HL-60 (cell line): ENCODE results near the gene IL1R1.

Experiments used
- DNase-seq, 2 experiments: peaks; one replicate each; pipeline ENCODE4 v3.0.0-alpha.2; 2010 to 2020; ENCODE audit warnings: low read depth in 1 of 2, low spot score in 1 of 2
- H3K27ac ChIP-seq: fragments of 250-450 bp; sonication (Bioruptor Pico); replicated peaks from 2 replicates; pipeline ENCODE4 v1.5.1; 2020; ENCODE audit warnings: mild to moderate bottlenecking, moderate library complexity
- H3K27me3 ChIP-seq: fragments of 250-450 bp; sonication (Bioruptor Pico); 2 replicates; pipeline ENCODE4 v1.5.1; 2021; ENCODE audit warnings: mild to moderate bottlenecking, moderate library complexity; ENCODE audit not compliant: insufficient read depth, poor library complexity, severe bottlenecking
- H3K4me3 ChIP-seq: replicated peaks from 2 replicates; pipeline ENCODE4 v1.5.1; 2011; ENCODE audit warnings: mild to moderate bottlenecking, control low read depth, low read length; ENCODE audit not compliant: insufficient read depth
- GABPA ChIP-seq: IDR thresholded peaks from 2 replicates; pipeline ENCODE4 v1.6.1; 2012; ENCODE audit warnings: low read depth
- POLR2AphosphoS5 ChIP-seq: IDR thresholded peaks from 2 replicates; pipeline ENCODE4 v1.6.1; 2012; ENCODE audit warnings: low read depth
- SPI1 ChIP-seq: IDR thresholded peaks from 2 replicates; pipeline ENCODE4 v1.6.1; 2012; ENCODE audit warnings: low read depth, mild to moderate bottlenecking, borderline replicate concordance
- TF ChIP-seq, protein P1 (sequence below): IDR thresholded peaks from one replicate; pipeline ENCODE4 v1.5.1; 2011; ENCODE audit warnings: low read length, control low read depth, inconsistent platforms; ENCODE audit not compliant: insufficient read depth
- TF ChIP-seq, protein P2 (sequence below): IDR thresholded peaks from 2 replicates; pipeline ENCODE4 v1.6.1; 2012; ENCODE audit warnings: low read depth; ENCODE audit not compliant: insufficient replicate concordance

IL1R1 gene

DNA sequence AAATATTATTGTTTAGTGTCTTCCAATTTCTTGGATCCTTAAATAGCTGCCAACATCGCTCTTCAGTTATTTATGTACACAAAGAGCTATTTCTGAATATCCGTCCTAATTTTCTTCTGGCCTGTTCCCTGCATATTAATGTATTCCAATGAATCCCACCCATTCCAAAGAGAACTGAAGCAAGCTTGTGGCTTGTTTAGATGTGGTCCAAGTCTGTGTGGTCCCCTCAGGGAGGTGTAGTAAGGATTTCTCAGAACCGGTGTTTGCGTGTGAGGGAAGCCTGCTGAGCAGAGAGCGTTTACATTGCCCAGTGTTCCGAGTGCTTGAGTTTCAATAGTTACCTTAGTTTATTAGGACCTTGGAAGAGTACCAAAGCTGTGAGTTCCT, 25.1 kb upstream of the IL1R1 start:
- no peaks in the 10 kb centered on the region for H3K27me3 ChIP-seq
- TF ChIP-seq, protein P1, sequence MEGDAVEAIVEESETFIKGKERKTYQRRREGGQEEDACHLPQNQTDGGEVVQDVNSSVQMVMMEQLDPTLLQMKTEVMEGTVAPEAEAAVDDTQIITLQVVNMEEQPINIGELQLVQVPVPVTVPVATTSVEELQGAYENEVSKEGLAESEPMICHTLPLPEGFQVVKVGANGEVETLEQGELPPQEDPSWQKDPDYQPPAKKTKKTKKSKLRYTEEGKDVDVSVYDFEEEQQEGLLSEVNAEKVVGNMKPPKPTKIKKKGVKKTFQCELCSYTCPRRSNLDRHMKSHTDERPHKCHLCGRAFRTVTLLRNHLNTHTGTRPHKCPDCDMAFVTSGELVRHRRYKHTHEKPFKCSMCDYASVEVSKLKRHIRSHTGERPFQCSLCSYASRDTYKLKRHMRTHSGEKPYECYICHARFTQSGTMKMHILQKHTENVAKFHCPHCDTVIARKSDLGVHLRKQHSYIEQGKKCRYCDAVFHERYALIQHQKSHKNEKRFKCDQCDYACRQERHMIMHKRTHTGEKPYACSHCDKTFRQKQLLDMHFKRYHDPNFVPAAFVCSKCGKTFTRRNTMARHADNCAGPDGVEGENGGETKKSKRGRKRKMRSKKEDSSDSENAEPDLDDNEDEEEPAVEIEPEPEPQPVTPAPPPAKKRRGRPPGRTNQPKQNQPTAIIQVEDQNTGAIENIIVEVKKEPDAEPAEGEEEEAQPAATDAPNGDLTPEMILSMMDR, result no peak
- no peak for DNase-seq
- no peak overlapping the region for H3K27ac ChIP-seq
- no peak overlapping the region for H3K4me3 ChIP-seq

DNA sequence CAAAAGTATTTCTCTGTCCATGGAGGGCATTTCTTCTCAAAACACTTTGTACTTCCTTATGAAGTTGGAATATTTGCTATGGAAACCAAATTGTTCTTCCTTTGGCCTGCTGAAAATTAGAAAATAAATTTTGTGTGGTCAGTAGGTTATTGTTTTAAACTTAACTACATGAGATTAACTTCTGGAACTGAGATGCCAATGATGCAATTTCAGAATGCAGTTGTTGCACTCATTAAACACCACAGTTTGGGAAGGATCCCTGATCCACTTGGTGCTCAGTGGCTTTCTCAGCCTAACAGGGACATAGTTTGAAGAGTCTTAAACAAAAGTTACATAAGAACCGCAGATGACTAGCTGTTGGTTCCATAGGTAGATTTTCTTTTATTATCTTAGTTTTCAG, 23.3 kb upstream of the IL1R1 start:
- no peak for DNase-seq
- no peak overlapping the region for H3K27ac ChIP-seq
- TF ChIP-seq SPI1, result no peak
- TF ChIP-seq, protein P1, result no peak
- TF ChIP-seq GABPA, result no peak
- TF ChIP-seq, protein P2, sequence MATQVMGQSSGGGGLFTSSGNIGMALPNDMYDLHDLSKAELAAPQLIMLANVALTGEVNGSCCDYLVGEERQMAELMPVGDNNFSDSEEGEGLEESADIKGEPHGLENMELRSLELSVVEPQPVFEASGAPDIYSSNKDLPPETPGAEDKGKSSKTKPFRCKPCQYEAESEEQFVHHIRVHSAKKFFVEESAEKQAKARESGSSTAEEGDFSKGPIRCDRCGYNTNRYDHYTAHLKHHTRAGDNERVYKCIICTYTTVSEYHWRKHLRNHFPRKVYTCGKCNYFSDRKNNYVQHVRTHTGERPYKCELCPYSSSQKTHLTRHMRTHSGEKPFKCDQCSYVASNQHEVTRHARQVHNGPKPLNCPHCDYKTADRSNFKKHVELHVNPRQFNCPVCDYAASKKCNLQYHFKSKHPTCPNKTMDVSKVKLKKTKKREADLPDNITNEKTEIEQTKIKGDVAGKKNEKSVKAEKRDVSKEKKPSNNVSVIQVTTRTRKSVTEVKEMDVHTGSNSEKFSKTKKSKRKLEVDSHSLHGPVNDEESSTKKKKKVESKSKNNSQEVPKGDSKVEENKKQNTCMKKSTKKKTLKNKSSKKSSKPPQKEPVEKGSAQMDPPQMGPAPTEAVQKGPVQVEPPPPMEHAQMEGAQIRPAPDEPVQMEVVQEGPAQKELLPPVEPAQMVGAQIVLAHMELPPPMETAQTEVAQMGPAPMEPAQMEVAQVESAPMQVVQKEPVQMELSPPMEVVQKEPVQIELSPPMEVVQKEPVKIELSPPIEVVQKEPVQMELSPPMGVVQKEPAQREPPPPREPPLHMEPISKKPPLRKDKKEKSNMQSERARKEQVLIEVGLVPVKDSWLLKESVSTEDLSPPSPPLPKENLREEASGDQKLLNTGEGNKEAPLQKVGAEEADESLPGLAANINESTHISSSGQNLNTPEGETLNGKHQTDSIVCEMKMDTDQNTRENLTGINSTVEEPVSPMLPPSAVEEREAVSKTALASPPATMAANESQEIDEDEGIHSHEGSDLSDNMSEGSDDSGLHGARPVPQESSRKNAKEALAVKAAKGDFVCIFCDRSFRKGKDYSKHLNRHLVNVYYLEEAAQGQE, result no peak
- no peak for TF ChIP-seq POLR2AphosphoS5
- no peak overlapping the region for H3K4me3 ChIP-seq
- H3K27me3 ChIP-seq, result no peaks in the 10 kb centered on the region

DNA sequence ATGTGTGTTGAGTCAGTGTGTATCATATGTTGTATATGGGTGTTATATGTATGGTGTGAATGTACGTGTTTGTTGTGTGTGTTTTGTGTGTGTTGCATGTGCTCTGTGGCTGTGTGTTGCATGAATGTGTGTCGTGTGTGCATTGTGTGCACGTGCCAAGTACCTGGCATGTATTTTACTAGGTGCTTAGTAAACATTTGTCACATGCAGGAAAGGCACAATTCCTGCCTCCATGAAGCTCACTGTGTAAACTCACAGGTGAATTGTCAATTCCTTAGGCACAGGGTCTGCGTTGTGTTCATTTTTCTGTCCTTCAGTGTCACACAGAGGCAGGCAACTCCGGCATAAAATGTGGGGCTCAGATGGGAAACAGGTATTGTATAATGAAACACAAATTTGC, 22.3 kb upstream of the IL1R1 start:
- no peaks in the 10 kb centered on the region for H3K27me3 ChIP-seq
- H3K4me3 ChIP-seq, result no peak overlapping the region
- no peak for DNase-seq
- TF ChIP-seq POLR2AphosphoS5, result no peak
- TF ChIP-seq, protein P2, result no peak
- TF ChIP-seq, protein P1, result no peak
- TF ChIP-seq SPI1, result no peak
- H3K27ac ChIP-seq, result no peak overlapping the region

DNA sequence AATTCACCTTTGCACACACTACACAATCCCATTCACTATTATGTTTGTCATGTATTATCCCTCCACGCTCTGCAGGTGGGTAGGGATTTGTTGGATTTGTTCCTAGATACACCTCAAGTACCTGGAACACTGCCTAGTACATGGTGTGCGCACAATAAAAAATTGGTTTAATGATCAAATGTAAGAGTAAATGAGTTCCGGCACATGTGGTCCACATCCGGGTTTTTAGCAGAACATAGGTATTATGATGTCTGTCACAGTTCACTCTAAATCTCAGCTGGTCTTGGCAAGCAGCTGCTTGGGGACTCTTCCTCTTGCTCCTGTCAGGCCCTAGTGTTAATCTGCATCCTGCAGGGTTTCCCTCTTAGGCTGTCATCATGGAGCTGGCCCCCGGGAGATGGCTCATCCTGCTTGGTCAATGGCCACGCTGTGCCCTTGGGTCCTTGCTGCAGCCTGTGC, 21.8 kb upstream of the IL1R1 start:
- TF ChIP-seq POLR2AphosphoS5, result no peak
- no peak for TF ChIP-seq GABPA
- TF ChIP-seq, protein P2, result no peak
- no peak for TF ChIP-seq SPI1
- TF ChIP-seq, protein P1, result no peak
- no peaks in the 10 kb centered on the region for H3K27me3 ChIP-seq
- H3K27ac ChIP-seq, result no peak overlapping the region
- H3K4me3 ChIP-seq, result no peak overlapping the region
- no peak for DNase-seq
